GM20000 (cell line): Measurements from ENCODE around the gene LAMA4.

Source experiments
- DNase-seq: peaks from one replicate; pipeline ENCODE4 v3.0.0; 2012; ENCODE audit warnings: low spot score
- CTCF ChIP-seq: IDR thresholded peaks from 2 replicates; pipeline ENCODE4 v1.5.1; 2012; ENCODE audit warnings: mild to moderate bottlenecking, control low read depth; ENCODE audit errors: extremely low read depth, missing control alignments

Gene LAMA4

GRCh38 chr6:112154711-112155110, 99.7 kb downstream of the LAMA4 start:
- DNase-seq: no peak
- TF ChIP-seq CTCF: no peak

- no peak for DNase-seq
- no peak for TF ChIP-seq CTCF
These were observed 100.3 kb downstream of the LAMA4 start for GRCh38 chr6:112153926-112154607.

GRCh38 chr6:112150363-112150762, 104.0 kb downstream of the LAMA4 start:
- no peak for DNase-seq
- TF ChIP-seq CTCF: no peak

- DNase-seq: no peak
- TF ChIP-seq CTCF: no peak
These were observed 104.6 kb downstream of the LAMA4 start for GRCh38 chr6:112149719-112150263.

GRCh38 chr6:112149236-112149635, 105.1 kb downstream of the LAMA4 start:
- no peak for DNase-seq
- no peak for TF ChIP-seq CTCF

GRCh38 chr6:112148103-112148502, 106.3 kb downstream of the LAMA4 start:
- no peak for TF ChIP-seq CTCF
- no peak for DNase-seq

GRCh38 chr6:112145080-112145573, 109.2 kb downstream of the LAMA4 start:
- no peak for TF ChIP-seq CTCF
- no peak for DNase-seq
